A673 (cell line): Measurements from ENCODE around the gene PERM1.

ENCODE experiments used
- CTCF ChIP-seq: fragments of 300-800, 200-600 bp; sonication (generic); conservative IDR thresholded peaks from 2 replicates; pipeline ENCODE4 v1.5.1; 2017; ENCODE audit warnings: low read depth, mild to moderate bottlenecking, antibody characterized with exemption, low read length, moderate library complexity, mixed read lengths
- EZH2 ChIP-seq: fragments of 200-600 bp; sonication (generic); IDR thresholded peaks from 2 replicates; pipeline ENCODE4 v1.6.1; 2017; ENCODE audit warnings: borderline replicate concordance, low read depth, mild to moderate bottlenecking, mixed read lengths, antibody characterized with exemption, low read length; ENCODE audit not compliant: poor library complexity, severe bottlenecking

GRCh38 chr1:1022302-1023009 is 40.6 kb upstream of the PERM1 start:
- TF ChIP-seq CTCF, result no peak
- TF ChIP-seq EZH2, result no peak
